OCI-LY3 (cell line): Measurements from ENCODE around the gene PAM.

Experiments used
- EZH2phosphoT487 ChIP-seq: fragments of 200-600 bp; shearing (Covaris generic); IDR thresholded peaks from 2 replicates; pipeline ENCODE4 v1.6.1; 2018; ENCODE audit warnings: antibody characterized with exemption, mixed run types, low read depth
- TF ChIP-seq, protein P1 (sequence below): fragments of 200-600, 300-600 bp; sonication (generic); IDR thresholded peaks from 2 replicates; pipeline ENCODE4 v1.5.1; 2014; ENCODE audit warnings: antibody characterized with exemption, low read length, low read depth

DNA sequence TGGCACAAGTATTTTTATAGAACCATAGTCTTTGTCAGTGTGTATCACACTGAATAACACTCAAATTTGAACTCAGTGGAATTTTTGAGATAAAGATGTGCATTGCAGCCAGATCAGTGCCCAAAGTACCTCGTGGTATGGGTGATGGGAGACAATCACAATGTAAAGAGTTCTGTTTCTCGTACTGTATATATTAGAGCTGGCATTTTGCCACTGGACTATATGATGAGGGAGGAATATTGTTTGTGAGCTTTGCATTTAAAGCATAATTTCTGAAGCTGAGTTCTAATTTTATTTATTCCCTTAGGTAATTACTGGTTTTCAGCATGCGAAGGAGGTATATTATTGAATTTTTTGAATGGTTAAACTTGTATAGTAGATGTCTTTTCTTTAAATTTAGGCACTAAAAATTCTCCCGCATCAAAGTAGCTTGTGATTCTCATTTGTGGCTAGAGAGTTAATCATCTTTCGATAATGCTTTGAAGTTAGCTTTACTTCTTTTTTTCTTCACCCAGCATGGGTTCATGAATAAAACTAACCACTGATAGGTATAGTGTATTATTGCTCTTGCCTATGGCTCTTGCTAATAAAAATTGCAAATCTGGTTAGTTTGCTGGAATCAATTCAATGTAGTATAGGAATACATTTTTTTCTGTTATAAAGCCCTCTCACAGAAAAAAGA lies 43.1 kb downstream of the PAM start:
- TF ChIP-seq, protein P1, sequence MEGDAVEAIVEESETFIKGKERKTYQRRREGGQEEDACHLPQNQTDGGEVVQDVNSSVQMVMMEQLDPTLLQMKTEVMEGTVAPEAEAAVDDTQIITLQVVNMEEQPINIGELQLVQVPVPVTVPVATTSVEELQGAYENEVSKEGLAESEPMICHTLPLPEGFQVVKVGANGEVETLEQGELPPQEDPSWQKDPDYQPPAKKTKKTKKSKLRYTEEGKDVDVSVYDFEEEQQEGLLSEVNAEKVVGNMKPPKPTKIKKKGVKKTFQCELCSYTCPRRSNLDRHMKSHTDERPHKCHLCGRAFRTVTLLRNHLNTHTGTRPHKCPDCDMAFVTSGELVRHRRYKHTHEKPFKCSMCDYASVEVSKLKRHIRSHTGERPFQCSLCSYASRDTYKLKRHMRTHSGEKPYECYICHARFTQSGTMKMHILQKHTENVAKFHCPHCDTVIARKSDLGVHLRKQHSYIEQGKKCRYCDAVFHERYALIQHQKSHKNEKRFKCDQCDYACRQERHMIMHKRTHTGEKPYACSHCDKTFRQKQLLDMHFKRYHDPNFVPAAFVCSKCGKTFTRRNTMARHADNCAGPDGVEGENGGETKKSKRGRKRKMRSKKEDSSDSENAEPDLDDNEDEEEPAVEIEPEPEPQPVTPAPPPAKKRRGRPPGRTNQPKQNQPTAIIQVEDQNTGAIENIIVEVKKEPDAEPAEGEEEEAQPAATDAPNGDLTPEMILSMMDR = no peak
- TF ChIP-seq EZH2phosphoT487 = no peak
